Hematopoietic multipotent progenitor cell (in vitro differentiated cells): ENCODE measurements around the gene RASAL2. TPM values are rescaled to one million over a fixed set of nuclear protein-coding genes. Genes with fewer than 3 reads are reported as not detected.

Experiments used
- DNase-seq, 3 donors: peaks; one replicate each; pipeline ENCODE4 v3.0.0-alpha.2; 2011 to 2015; ENCODE audit warnings: low read depth in 2 of 3, low spot score in 2 of 3
- total RNA-seq: library from RNA; depleted of rRNA; stranded (reverse); fragments of >200 nt; gene quantifications from one replicate; pipeline ENCODE4 v1.2.3, GENCODE V29; 2012

RASAL2 gene
- total RNA-seq, 1 donor = 5.4 TPM

DNA sequence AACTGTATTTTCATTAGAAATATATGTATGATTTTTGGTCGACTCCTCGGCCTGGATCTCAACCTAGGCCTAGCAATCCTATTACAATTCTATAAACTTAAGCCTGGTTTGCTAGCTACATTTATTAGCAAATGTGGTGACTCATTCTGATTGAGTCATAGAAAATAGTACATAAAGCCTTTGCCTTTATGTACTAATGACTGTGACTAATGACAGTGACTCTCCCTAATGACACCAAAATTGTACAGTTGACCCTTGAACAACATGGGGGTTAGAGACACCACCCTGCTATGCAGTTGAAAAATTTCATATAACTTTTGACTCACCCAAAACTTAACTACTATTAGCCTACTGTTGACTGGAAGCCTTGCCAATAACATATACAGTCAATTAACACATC, 324.0 kb downstream of the RASAL2 start:
- no peak for DNase-seq

DNA sequence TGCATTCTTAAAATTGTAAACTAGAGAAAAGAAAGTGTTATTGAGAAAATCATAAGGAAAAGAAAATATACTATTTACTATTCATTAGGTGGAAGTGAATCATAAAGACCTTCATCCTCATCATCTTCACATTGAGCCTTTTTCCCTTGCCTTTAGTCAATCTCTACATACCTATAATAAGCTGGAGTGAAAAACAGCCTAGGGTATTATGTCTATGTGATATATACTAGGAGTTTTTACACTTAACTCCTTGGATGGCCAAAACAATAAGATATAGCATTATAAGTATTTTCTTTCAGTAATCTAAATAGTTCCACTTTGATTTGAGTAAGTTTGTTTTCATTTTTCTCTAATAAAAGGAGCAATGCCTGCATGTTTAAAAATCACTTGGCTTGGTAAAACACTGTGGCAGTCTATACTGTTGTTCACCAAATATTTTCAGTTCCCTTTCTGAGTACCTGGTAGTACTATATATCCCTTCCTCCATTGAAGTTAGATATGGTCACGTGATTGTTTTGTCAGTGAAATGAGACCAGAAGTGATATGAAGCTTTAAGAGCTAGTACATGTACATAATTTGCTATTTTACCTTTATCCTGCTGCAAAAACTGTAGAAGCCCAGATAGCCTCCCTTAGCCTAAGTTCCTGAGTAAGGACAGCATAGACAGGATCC, 324.5 kb downstream of the RASAL2 start:
- no peak for DNase-seq

DNA sequence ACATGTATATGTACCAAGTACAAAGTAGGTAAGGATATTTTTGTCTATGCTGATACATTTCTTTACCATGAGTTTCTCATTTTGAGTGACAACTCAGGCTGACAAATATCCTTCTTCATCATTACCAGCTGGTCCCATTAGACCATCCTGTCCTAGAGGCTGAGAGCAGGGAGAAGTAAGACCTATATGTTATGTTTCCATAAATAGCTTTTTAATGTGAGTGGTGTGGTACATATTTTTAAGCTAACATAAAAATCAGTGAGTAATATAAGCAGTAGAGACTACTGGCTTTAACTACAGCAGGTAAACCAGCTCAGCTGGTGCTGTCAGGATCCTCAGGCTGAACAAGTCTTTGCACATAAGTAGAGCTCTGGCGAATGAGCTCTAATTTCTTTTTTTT, 340.5 kb downstream of the RASAL2 start:
- DNase-seq = no peak

DNA sequence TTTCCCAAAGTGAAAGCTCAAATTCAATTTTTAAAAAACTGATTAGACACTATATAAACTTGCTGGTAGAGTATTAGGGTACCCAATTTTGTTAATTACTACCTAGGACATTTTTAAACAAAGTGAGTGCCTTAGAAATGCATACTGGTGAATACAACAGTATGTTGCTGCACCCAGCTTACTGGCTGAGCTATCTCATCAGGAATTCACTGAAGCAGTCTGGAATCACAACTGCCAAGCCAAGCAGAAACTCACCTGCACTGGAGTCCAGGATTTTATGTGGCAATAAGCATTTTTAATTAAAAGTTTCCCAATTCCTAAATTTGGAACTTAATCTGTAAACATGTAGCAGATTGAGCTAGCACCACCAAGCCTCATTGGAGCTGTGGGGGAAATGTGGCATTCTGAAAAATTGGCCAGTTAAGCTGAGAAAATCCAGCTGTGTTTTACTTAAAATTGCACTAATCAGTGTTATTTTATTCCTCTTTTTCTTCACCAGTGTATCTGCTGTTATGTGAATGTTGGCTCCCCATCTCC, 341.1 kb downstream of the RASAL2 start:
- no peak for DNase-seq

DNA sequence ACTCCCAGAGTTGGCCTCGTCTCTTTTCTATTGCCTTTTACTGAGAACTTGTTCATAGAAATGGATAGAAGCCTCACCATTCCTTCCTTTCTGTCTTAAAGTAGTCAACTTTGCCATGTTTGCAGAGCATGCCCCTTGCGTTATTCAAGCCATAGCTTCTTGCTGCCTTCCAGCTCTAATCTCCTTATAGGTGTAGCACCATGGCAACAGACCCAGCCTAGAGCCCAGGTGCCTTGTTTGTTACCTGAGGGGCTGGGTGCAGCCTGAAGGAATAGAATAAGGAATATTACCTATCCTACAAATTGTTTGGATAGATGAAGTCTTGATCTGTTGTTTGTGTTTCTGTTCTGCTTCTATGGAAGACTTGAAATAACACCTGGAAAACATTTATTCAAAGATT, 343.0 kb downstream of the RASAL2 start:
- DNase-seq = no peak

DNA sequence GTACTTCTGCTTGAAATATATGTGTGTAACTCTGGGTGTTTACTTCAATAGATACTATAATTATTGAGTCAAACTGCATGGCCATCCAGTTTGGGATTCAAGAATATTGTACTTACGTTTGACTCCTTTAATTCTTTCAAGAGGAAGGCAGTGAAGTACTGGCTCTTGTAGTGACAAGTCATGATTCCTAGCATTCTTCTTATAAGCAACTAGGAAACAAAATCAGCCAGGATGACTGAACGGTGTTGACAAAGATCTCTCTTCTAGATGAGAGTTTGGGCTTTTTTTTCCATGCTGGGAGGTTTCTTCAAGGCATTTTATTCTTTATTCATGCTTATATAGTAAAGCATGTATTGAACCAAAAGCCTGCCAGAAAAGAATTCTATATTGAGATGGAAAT, 344.5 kb downstream of the RASAL2 start:
- DNase-seq = no peak

DNA sequence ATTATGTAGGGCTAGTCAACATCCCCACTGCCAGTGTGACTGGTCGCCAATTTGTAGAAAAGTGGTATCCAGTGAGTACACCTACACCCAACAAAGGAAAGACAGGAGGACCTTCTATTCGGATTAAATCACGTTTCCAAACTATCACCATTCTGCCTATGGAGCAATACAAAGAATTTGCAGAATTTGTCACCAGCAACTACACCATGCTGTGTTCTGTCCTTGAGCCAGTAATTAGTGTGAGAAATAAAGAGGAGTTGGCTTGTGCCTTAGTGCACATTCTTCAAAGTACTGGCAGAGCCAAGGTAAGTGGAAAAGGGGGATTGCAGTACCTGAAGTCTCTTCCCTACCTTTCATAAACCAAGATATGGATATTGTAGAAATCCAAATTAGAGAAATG, 349.0 kb downstream of the RASAL2 start:
- DNase-seq = no peak

DNA sequence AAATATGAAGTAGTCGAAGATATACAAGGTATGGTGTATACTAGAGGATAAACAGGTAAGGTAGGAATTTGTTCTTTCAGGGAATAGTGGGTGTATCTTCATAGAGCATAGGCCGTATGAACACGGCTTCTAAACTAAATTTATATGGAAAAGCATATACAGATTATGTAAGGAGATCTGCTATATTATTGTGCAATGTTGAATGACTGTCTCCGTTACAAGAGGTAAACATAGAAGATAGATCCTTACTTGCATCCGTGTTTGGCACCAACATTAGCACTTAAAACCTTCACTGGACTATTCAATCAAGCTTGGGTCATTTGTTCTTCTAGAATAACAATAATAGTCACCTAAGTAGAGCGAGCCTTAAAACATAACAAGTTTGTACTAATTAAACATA, 357.0 kb downstream of the RASAL2 start:
- no peak for DNase-seq

DNA sequence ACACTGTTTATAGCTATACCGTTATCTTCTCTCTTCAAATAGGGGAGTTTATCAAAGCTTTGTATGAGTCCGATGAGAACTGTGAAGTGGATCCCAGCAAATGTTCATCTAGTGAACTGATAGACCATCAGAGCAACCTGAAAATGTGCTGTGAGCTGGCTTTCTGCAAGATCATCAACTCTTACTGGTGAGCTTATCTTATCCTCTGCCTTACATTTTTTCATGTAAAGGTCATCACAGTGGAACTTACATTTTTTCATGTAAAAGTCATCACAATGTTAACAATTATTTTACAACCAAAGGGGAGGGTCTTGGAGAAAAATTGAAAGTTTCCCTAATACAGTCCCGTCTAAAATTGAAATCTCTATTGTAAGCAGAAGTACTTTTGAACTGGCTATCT, 357.6 kb downstream of the RASAL2 start:
- no peak for DNase-seq

DNA sequence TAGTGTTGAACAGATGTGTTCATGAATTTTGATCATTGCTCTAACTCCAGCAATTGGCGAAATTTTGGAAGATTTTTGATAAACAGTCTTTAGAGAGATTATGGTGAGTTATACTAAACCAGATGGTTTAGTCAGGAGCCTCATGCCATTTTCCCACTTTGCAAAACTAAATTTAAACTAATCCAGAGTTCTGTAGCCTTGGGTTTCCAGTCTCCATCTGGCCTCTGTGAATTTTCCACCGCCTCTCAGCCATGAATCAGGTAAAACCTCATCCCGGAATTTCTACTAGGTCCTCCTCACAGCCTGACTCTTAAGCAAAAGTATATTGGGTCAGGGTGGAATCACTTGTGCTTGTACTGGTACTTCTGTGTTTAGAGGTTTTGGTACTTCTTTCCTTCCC, 358.1 kb downstream of the RASAL2 start:
- DNase-seq = no peak

DNA sequence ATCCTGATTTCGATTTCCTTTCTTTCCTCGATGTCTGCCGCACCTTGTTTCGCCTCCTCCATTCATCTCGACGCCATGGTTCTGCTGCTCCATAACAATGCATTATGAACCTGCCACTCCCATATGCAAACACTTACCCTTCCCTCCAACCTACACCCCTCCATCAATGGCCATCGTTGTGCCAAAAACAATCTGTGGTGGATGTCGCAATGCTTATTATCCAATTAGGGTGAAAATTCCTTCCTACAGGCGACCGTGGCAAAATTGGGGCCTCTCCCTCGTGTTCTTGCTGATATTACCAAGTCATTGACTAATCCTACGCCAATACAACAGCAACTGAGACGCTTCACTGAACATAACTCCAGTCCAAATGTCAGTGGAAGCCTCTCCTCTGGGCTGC, 362.6 kb downstream of the RASAL2 start:
- no peak for DNase-seq

DNA sequence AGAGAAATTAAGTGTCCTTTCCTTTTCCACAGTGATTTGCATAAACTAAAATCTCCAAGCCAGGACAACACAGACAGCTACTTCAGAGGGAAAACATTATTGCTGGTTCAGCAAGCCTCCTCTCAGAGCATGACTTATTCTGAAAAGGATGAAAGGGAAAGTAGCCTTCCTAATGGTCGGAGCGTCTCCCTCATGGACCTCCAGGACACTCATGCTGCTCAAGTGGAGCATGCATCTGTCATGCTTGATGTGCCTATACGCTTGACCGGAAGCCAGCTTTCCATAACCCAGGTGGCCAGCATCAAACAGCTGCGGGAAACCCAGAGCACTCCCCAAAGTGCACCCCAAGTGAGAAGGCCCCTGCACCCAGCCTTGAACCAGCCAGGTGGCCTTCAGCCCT, 363.7 kb downstream of the RASAL2 start:
- no peak for DNase-seq

DNA sequence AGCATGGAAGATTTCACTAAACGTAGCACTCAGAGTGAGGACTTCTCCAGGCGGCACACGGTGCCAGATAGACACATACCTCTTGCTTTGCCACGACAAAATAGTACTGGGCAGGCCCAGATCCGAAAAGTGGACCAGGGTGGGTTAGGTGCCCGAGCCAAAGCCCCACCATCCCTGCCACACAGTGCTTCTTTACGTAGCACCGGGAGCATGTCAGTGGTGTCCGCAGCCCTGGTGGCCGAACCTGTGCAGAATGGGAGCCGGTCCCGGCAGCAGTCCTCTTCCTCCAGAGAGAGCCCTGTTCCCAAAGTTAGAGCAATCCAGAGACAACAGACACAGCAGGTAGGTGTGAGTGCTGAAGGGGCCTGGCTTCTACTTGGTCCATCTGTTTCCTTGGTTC, 364.3 kb downstream of the RASAL2 start:
- DNase-seq = no peak

DNA sequence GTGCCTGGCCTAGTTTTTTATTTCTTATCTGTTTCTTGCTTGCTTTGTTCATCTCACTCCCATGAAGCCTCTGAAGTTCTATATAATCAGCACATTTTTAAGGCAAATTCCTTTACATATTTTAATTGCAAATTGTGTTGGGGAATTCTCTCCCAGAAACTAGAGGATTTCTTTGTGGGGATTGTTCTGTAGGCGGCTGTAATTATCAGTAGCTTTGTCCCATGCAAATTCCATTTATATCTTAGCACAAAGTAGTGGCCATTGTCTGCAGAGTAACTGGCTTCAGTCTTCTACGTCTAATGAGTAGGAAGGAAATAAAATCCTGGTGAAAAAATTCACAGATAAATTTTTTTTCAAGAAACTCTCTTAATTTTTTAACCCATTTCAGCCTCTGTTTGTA, 367.2 kb downstream of the RASAL2 start:
- DNase-seq = no peak

DNA sequence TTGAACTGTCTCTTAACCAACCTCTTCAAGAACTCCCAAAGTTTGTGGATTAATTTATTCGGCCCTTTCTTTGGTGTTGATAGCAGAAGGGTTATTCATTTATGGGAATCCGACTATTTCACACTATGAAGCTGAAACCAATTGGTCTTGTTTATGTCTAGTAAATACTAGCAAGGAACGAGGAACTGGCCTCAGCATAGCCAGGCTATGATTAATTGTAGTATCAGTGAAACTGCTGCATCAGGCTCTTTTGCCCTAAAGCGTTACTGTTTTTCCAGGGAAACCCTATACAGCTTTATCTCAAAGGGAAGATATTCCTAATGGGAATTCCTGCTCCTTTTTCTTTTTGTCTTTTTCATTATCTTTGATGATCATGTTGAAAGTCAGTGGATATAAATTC, 367.8 kb downstream of the RASAL2 start:
- no peak for DNase-seq

DNA sequence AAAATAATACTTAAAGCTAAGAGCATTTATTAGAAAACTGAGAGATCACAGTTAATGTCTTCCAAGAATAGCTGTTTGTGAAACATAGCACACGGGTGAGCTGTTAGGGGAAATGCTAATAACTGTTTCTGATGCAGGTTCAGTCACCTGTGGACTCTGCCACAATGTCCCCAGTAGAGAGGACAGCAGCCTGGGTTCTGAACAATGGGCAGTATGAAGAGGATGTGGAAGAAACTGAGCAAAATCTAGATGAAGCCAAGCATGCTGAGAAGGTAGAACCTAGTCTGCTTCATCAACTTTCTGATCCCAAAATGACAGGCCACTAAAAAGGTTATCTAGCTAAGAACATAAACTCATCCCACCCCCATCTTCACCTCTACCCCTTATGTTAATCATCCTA, 370.2 kb downstream of the RASAL2 start:
- DNase-seq = no peak

DNA sequence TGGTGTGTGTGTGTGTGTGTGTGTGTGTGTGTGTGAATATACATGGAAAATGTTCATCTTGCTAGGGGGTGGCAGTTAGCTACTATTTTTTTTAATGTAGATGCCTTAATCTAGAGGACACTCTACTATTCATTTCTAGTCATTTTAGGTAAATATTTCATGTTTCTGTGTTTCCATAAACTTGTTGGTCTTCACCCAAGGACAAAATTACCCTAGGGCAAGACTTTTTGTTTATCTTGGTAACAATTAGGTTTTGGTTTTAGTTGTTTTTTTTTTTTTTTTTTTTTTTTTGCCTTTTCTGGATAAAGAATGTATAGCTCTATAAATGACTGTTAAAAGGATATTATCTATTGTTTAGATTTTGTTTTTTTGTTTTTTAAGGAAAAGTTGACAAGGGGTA, 370.7 kb downstream of the RASAL2 start:
- DNase-seq = no peak

DNA sequence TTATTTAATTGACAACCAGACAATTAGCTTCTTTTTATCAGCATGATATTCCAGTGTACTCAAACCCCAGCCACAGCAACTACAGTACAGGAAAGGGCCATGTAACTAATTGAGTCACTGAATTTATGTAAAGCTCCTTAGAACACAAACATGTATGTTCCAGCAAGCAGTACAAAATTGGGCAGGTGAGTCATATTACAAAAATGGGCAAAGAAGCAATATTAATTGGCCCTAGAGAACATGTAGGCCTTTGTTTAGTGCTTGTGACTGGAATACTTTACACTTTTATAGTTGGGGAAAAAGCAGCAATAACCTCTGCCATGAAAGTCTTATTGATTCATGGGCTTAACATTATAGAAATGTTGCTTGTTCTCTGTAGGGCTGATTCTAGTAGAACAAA, 371.1 kb downstream of the RASAL2 start:
- DNase-seq = no peak

DNA sequence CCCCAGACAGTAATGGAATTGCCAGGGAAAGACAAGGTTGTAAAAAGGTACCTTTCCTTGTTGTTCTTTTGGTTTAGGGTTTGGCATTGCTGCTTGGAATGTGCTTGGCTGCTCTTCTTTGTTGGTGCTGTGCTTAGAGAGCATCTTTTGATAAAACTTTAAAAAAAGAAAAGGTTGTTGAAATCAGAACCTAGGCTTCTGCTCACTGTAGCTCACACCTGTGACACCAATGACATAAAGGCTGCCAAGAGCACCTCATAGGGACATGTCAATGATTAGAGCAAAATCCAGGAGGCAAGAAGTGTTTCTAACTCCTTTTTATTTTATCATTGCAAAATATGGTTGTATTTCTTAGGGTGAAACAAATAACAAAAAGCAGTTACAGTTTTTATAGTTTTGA, 373.9 kb downstream of the RASAL2 start:
- no peak for DNase-seq

DNA sequence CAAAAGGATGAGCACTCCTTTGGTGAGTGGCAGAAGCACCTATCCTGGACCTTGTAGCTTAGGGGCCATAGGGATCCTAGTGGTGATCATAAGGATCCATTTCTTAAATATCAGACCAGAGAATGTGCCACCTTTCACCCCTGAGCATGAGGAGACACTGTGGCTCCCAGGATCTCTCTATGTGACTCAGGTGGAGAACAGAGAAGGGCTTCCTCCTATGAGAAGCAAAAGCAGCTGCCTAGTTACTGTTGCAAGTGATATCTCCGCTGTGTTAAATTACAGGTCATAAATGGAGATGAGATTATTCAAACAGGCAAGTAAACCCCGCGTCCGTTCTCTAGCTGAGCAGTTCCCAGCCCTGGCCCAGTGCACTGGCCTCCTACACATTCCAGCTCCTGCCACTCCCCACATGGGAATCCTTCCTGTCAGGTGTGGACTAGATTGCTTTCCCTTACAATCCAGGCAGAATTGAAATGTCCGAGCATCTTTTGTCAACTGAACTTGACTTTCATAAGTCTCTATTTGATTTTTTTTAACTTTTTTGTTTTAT, 376.6 kb downstream of the RASAL2 start:
- DNase-seq = no peak

DNA sequence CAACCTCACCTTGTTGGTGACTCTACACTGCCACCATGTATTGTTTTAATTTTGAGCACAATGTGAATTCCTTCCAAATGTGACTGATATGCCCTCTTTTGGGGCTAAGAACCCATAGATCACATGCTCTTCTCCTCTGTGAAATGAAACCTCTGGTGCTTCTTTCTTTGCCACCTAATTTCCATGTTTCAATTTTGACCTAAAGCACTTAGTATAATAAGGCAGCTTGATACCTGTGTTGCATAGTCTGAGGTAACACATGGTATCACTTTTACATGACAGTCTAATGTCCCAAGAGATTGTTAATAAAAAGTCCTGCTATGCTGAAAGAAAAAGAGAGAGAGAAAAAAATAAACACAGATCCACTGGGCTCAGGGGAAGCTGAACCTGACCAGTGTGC, 378.6 kb downstream of the RASAL2 start:
- DNase-seq = no peak

DNA sequence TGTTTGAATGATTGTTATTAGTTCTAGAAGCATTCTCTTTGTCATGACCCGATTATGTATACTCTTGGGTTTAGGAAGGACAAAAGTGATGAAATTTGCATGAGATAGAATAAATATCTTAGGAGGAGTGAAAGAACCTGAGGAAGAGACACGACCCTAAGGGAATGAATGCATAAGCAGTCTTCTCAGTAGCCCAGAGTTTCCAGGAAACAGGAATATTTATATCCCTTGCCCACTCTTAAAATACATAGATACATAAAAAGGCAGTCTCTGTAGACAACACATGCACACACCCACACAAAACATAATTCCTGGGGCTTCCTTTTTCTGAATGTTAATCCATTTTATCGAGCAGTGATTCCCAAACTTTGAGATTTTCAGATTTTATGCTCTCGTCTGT, 383.5 kb downstream of the RASAL2 start:
- DNase-seq = no peak

DNA sequence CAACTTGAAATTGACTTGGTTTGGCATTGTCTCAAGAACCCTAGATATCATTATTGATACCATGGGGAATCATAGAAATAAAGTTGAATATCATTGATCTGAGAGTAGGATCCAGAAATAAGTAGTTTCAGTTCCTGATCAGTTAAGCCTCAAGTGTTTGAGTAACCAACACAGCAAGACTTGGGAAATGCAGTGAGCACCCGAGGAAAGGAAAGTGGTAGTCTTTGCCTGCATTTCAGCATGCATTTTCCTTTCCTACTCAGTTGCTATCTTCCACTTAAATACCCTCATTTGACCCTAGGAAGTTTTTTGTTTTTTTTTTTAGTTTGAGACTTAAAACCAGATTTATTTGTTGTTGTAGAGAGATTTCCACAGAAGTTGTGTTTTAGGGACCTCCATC, 383.9 kb downstream of the RASAL2 start:
- DNase-seq = no peak
